ENCODE data around the gene C18orf32.
A peak's percentile ranks its signal among the peaks of the same experiment; 100 is the strongest.
"Not testable (repeated sequence)": the region's sequence is repeated elsewhere in the genome, so short reads cannot be mapped to it uniquely, and the experiment has no call there.

Gene C18orf32

DNA sequence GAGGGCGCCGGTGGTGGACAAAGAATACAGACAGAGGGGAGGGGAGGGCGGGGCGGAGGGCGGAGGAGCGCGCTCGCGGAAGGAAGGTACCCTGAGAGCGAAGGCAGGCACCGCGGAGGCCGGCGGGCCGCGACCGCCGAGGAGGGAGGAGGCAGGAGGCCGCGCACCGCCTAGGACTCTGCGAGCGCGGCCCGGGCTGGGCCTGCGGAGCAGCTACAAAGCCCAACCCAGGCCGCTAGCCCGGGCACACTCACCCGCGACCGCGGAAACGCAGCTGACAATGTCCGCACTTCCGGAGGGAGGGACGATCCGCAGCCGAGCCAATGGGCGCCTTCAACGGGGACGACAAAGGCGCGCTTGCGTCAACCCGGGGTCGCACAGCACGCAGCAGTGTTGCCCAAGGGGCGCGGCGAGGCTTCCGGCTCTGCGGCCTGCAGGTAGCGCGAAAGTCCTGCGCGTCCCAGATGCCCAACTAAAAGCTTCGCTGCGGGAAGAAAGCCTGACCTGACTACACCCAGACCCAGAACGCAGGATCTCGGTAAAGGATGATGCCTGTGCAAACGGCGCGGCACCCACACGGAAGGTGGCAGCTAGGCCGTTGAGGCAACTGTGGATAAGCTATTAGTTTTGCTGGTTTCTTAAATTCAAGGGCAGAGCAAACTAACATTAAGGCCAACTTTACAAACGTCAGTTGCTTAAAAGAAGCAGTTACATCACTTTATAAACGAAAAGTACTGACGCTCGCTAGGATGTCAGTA, at the start of gene C18orf32:
C18orf32 (minus strand) TSS at position 282 of the 758 bp plus-strand sequence. CDS start 3,486 bp downstream, outside the sequence.
- DNase-seq, result peak; percentile 88 to 98

DNA sequence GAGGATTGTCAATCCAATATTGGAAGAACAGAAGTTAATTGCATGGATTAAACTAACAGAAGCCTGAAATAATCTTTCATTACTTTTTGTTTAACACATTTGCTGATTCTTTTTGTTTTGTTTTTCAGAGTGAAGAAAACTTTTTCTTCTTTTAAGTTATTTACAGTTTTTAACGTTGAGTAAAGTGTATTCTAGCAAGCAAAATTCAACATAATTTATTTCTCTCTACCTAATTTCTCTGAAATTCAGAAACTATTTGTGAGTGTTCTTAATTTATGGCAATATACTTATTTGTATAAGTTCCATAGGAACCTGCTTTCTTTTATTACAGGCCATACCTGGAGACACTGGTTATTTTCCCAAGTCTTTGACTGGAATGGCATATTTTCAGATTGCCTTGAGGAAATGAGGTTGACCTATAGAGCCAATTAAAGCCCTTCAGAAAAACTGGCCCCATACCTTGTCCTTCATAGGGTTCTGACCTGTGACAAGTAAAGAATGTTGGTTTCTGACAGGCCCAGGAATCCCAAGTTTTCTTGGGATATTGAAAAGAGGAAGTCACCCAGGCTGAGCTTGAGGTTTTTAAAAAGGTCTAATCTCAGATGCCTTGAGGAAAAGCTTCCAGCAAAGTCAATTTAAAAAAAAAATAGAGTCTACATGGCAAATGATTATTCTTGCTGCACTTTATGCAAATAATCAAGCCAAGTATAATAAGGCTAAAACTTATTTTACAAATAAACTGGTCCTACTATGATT, 48.0 kb upstream of the C18orf32 start:
- no peak for DNase-seq

DNA sequence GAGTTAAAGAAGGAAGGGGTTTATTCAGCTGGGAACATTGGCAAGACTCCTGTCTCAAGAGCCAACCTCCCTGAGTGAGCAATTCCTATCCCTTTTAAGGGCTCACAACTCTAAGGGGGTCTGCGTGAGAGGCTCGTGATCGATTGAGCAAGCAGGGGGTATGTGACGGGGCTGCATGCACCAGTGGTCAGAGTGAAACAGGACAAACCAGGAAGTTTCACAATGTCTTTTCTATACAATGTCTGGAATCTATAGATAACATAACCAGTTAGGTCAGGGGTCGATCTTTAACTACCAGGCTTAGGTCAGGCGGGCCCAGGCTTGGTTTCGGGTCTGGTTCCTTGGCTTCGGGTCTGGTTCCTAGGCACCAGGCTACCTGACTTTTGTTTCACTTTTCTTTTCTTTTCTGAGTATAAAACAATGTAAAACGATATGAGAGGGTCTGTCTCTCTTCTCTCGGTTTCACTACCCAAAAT, 44.7 kb upstream of the C18orf32 start:
- no peak for DNase-seq

DNA sequence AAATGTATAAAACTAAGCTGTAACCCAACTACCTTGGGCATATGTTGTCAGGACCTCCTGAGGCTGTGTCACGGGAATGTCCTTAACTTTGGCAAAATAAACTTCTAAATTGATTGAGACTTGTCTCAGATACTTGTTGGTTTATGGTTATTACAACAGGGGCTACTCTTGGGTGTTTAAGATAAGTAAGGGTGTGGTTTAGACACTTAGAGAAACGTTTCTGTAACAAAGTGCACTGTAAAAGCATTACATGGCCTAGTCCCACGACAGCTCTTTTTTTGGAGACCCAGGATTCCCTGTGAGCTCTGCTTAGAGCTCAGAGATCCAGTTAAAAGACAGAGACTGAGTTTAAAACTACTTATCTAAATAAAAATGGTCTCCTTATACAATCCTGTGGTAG, 42.6 kb upstream of the C18orf32 start:
- no peak for DNase-seq

DNA sequence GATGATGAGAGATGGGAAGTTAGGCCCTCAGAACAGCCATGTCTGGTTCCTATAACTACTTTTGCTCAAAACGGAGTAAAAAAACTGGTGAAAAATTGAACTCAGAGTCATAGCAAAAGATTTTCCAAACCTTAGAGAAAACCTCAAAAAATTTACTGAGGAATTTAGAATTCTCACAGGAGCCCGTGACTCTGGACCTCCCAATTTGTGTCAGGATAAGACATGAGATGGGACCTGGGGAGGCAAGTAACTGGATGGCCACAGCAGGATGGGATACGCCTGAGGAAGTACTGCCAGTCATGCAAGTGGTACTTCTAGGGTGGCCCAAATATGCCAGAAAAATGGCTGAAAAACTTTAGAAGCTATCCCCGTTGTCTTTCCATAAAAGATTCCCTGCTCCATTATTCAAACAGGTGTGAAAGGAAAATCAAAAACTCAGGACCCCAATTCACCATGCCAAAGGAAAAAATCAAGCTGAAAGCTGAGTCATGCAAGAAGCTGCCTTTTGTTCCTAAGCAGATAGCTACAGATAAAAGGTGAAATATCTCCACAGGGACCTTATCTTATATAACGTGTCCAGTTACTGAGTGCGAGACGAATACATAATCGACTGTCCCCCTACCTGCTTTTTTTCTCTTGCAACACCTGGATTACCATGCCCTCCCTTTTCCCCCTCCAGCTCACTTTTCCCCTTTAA, 40.7 kb upstream of the C18orf32 start:
- no peak for DNase-seq

DNA sequence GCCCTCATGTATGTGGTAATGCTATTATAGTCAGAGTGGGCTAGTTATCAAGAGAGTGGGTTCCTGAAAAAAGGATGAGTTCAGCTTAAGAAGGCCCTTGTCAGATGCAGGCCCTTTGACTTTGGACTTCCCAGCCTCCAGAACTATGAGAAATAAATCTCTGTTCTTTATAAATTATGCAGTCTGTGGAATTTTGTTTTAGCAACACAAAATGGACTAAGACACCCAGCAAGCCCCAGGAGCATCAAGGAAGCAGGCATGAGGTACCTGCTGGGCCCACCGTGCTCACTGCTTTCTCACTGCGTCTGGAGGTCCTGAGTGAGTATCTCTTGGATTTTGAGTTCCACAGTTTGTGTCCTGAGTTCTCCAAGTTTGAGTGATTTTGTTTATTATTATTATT, 38.9 kb upstream of the C18orf32 start:
- no peak for DNase-seq

DNA sequence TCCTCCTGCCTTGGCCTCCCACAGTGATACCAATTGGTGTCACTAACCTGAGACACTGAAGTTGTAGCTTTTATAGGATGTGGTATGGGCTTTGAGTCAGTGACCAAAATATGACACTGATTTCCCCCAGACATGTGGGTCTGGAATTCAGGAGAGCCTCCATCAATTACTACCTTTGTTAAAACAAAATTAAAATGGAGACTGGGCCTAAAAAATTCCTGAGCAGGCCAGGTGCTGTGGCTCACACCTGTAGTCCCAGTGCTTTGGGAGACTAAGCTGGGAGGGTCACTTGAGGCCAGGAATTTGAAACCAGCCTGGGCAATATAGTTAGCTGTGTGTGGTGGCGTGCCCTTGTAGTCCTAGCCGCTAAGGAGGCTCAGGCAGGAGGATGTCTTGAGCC, 37.9 kb upstream of the C18orf32 start:
- DNase-seq, result no peak

DNA sequence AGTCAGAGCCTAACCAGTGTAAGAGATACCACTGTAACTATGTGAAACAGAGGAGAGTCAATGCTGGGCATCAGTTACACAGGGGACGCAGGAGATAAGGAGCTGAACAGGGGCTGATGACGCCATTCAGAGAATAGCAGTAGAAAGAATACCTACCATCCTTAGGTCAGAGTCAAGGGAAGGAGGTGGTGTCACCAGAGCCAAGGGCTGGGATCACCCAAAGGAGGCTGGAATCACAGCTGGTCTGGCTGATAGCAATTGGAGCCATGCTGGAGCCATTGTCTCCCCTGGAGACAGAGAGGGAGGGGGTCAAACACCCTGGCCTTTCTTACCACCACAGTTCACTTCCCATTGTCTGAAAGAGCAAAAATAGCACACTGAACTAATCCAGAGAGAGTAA, 37.3 kb upstream of the C18orf32 start:
- DNase-seq, result no peak

DNA sequence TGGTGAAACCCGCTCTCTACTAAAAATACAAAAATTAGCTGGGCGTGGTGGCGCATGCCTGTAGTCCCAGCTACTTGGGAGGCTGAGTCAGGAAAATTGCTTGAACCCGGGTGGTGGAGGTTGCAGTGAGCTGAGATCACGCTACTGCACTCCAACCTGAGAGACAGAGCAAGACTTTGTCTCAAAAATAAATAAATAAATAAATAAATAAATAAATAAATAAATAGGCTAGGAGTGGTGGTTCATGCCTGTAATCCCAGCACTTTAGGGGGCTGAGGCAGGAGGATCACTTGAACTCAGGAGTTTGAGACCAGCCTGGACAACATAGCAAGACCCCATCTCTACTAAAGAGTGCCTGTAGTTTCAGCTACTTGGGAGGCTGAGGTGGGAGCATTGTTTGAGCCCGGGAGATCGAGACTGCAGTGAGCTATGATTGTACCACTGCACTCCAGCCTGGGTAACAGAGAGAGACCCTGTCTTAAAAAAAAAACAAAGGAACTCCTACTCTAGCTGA, 36.6 kb upstream of the C18orf32 start:
- not testable (repeated sequence) for DNase-seq

DNA sequence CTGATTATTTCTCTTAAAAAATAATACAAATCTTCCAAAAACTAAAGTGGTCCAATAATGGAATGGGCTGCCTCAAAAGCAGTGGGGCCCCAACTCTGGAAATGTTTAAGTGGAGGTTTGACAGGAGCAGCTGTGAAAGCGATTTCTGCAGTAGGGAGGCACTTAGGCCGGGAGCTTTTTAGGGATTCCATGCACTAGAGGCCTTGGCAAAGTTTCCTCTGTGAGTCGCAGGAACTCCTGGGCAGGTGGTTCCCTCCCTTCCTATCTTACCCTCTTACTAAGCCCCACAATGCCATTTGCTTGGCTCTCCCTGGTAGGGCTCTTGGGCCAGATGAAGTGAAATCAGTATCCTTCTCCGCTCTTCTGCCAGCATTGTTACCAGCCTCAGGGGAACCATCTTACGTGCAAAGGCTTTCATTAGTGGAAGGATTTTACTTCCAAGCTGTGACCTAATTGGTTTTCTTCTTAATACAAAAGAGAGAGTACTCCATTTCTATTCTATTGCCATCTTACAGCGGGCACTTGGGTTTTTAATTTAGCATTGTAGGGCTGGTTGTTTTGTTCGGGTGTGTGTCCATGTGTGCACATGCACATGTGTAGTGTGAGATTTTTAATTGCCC, 34.3 kb upstream of the C18orf32 start:
- peak in 1 of 2 experiments; percentile 18 for DNase-seq

DNA sequence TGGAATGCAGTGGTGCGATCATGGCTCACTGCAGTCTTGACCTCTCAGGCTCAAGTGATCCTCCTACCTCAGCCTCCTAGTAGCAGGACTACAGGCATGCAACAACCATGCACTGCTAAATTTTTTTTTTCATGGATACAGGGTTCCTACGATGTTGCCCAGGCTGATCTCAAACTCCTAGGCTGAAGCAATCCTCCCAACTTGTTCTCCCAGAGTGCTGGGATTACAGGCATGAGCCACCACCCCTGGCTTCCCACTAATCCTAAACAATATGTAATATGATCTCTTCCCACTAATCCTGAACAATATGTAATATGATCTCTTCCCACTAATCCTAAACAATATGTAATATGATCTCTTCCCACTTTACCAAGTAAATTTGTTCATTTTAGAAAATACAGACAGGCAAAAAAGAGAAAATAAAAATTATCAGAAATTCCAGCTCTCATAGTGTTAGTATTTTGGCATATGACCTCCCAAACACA, 33.7 kb upstream of the C18orf32 start:
- peak in 1 of 2 experiments; percentile 55 for DNase-seq

DNA sequence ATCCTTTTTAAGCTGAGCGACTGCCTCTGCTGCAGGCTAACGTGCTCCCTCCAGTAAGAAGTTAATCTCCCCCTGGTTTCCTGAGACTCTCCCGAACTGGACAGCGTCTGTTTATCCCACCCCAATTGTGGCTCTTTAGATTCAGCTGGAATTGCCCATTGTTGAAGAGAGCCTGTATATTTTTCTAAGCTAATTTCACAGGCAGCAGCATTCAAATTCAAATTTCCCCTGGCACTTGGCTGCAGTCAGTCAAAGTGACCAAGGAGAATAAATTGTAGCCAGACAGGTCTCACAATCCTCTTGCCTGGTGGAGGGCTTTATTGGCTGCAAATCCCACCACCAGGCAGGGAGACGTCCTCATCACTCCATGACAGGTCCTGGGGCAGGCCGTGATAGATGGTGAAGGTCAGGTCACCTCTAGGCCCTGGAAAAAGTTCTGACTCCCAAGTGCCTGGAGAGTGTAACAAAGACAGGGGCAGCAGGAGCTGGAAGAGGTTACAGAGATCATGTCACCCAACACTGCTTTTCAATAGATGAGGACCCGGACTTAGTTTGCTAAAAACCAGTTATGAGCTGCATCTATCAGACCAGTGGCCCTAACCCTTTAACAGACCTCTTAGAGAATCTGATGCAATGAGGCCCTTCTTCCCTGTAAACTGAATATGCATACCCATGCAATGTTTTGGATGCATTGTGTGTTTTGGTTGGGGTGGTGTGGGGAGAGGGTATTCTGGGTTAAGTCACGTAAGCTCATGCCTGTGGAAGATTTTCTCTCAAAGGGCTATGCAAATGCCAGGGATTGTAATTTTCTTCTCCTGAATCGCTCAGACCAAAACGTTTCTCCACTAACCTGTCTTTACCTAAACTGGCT, 32.3 kb upstream of the C18orf32 start:
- peak in 1 of 2 experiments; percentile 18 for DNase-seq

DNA sequence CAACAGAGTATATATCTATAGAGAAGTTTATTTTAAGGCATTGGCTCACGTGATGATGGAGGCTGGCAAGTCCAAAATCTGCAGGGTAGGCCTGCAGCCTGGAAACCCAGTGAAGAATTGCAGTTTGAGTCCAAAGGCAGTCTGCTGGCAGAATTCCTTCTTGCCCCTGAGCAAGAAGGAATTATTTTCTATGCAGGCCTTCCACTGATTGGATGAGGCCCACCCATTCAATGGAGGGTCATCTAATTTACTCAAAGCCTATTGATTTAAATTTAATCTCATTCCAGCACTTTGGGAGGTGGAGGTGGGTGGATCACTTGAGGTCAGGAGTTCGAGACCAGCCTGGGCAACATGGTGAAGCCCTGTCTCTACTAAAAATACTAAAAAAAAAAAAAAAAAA, 30.4 kb upstream of the C18orf32 start:
- DNase-seq, result no peak

DNA sequence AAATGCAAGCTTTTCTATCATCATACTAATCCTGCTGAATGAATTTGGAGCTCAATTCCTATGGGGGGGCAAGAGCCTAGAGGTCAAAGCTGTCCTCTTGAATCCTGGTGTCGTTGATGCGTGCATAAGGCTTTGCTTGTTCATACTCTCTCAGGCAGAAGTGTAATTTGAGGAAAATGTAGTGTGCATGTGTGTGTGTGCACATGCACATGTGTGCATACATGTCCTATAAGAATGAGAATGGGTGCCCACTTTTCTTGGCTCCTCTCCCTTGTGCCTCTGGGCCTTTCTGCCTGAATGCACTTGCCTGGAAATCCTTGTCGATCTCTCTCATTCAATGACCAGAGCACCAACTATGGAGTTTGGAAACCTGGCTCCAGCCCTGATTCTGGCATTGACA, 28.5 kb upstream of the C18orf32 start:
- DNase-seq, result no peak

DNA sequence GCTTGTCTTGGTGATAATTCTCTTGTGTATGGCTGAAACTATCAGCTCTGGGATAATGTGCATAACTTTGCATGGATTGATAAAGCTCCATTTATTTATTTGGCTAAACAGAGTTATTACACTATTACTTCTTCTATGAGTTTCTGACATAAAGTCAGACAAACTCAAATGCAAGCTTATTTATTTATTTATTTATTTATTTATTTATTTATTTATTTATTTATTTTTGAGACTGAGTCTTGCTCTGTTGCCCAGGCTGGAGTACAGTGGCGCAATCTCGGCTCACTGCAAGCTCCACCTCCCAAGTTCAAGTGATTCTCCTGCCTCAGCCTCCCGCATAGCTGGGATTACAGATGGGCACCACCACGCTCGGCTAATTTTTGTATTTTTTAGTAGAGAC, 28.0 kb upstream of the C18orf32 start:
- not testable (repeated sequence) for DNase-seq

DNA sequence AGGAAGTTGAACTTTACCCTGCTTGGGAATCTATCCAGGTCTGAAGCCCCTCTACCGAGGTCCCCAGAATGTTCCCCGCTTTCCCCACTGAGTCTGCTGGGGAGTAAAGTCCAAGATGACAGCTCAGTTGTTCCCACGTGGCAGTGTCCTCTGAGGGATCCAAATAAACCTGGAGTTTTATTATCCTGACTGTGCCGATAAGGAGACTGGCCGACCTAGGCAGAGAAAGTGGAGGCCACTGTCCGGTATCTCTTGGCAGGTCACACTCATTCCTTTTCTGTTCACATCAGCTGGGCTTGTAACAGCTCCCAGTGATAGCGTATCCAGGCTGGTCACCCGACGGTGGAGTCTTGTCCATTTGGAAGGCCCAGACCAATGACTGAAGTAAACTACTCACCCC, 27.5 kb upstream of the C18orf32 start:
- DNase-seq, result no peak

DNA sequence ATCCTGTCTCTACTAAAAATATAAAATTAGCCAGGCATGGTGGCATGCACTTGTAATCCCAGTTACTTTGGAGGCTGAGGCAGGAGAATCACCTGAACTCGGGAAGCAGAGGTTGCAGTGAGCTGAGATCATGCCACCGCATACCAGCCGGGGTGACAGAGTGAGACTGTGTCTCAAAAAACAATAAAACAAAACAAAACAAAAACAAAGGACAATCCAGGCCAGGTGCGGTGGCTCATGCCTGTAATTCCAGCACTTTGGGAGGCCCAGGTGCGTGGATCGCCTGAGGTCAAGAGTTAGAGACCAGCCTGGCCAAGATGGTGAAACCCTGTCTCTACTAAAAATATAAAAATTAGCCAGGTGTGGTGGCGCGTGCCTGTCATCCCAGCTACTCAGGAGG, 25.8 kb upstream of the C18orf32 start:
- DNase-seq, result not testable (repeated sequence)

DNA sequence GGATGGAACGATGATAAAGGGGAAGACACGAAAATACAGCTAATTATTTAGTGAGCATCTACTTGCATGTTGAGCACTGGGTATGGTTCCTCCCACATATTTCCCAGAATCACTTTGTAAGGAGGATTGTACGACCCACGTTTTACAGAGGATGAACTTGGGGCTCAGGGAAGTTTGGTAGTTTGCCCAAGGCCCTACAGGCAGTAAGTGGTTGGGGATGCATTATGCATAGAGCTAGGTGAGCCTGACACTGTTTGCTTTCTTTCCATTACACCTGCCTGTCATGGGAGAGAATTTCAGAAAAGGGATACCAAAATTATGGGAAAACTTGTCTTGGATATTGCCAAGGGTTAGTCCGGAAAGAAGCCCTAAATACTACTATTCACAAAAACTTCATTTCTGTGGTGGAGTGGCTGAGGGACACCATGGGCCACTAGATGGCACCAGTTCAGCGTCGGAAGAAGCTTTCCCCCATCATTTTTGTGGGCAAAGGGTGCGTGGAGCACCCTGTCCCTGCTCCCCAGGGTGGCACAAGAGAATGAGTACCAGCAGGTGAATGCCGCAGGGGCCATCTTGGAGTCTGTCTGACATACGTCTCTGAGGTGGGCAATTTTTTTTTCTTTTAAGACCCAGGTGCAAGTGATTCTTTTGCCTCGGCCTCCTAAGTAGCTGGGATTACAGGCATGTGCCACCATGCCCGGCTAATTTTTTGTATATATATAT, 23.5 kb upstream of the C18orf32 start:
- peak; percentile 45 to 85 for DNase-seq

DNA sequence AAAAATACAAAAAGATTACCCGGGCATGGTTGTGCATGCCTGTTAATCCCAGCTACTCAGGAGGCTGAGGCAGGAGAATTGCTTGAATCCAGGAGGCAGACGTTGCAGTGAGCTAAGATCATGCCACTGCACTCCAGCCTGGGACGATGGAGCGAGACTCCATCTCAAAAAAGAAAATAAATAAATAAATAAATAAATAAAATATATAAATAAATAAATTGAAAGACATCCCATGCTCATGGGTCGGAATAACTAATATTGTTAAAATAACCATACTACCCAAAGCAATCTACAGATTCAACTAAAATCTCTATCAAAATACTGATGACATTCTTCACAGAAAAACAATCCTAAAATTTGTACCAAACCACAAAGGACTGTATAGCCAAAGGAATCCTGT, 19.4 kb upstream of the C18orf32 start:
- DNase-seq, result not testable (repeated sequence)

DNA sequence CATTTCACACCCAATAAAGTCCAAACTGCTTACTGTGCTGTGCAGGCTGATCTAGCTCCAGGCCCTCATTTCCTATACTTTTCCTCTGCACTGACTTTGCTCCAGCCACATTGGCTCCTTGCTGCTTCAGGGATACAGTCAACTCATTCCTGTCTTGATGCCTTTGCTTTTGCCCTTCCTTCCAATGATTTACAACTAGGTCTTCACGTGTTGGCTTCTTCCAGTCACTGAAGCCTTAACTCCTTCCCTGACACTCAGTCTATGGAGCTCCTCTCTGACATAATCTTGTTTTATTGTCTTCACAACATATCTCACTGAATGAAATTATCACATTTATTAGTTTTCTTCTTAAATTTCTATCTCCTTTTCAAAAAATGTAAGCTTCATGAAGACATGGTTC, 16.9 kb upstream of the C18orf32 start:
- no peak for DNase-seq
